GM13976 (cell line): ENCODE measurements around the gene DNAH2.

Source experiments
- DNase-seq: peaks from one replicate; pipeline ENCODE4 v3.0.0; 2012; ENCODE audit warnings: low spot score
- in situ Hi-C: fragments of 300-500 bp; cut with MboI; formaldehyde crosslinking; loops from one replicate; pipeline ENCODE4 v1.12.0; 2022; ENCODE audit warnings: low sequenced_read_pairs, mixed read lengths, inconsistent platforms; ENCODE audit not compliant: unreplicated experiment
- TF ChIP-seq, protein P1 (sequence below): IDR thresholded peaks from 2 replicates; pipeline ENCODE4 v1.5.1; 2012; ENCODE audit warnings: borderline replicate concordance, mild to moderate bottlenecking; ENCODE audit not compliant: insufficient read depth; ENCODE audit errors: extremely low read depth, missing control alignments, control extremely low read depth

The DNAH2 gene

DNA sequence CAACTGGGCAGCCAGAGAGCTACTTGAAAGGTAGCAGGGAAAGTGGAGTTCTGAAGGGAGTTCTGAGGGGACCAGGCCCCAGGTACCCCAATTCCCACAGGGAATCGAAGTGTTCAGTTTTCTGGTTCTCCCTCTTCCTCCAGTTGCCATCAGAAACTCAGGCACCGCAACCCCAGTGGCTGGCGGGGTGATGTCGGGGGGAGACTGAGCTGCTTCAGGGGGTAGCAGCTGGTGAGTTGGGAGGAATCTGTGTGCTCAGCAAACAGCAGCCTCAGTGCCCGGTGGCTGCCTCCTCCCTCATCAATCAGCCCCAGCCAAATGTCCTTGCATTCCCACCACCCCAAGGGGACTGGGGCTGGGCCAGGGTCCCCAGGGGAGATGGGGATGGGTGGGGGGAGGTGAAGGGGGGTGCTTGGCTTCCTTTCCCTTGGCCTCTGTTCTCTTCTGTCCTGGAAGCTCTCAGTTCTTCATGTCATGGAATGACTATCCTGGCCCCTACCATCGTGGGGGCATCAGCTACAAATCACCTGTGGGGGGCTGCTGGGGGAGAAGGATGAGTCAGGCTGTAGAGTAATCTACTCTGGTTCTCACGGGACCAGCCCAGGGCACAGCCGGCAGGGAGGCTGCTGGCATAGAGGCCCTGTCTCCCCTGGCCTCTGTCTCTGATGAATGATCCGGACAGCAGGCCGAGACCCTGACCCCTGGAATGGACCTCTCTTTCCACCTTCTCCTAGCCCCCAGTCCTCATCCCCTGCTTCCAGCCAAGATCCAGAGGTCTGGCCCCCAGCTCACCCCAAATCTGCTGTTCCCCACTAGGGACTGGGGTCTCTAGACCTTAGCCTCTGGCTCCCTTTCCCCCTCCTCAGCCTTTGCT lies 2.6 kb upstream of the DNAH2 start:
- DNase-seq = no peak
- TF ChIP-seq, protein P1, sequence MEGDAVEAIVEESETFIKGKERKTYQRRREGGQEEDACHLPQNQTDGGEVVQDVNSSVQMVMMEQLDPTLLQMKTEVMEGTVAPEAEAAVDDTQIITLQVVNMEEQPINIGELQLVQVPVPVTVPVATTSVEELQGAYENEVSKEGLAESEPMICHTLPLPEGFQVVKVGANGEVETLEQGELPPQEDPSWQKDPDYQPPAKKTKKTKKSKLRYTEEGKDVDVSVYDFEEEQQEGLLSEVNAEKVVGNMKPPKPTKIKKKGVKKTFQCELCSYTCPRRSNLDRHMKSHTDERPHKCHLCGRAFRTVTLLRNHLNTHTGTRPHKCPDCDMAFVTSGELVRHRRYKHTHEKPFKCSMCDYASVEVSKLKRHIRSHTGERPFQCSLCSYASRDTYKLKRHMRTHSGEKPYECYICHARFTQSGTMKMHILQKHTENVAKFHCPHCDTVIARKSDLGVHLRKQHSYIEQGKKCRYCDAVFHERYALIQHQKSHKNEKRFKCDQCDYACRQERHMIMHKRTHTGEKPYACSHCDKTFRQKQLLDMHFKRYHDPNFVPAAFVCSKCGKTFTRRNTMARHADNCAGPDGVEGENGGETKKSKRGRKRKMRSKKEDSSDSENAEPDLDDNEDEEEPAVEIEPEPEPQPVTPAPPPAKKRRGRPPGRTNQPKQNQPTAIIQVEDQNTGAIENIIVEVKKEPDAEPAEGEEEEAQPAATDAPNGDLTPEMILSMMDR = no peak
- in situ Hi-C loops = no loop called here

DNA sequence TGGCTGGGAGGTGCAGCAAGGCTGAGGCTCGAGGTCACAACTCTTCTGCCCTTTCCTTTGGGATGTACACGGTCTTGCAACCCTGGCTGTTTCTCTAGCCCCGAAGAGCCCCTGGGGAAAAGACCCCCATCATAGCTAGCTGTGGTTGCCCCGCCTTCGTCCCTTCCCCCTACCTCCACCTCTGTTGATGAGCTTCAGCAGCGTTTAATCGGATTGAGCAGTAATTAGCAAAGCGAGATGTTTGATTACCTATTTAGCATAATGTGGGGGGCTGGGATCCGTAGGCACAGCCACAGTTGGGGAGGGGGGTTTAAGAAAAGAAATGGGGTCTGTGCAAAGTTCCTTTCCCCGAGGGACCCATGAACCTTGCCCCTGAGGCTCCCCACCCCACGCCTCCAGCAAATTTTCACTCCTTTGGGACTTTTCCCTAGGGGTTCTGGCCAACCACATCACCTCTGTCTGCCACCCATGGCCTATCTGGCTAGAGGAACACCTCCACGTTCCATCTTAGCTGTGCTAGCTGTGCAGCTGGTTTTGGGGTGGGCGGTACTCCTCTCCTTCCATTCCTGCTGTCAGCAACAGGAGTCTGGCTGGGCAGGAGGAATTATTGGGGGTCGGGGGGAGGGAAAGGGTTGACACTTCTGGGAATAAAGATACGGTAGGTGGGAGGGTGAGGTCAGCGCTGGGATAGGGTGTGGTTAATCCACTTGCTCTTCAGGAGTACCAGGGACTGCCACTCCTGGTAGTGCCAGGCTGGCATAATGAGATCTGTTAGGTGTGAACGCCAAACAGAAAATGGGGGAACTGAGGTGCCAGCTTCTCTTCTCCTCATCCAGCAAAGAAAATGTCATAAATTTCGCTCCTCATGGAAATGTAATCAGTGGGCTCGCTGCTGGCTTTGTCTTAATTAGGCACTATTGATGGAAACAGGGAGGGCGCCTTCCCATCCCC lies 1.3 kb upstream of the DNAH2 start:
- TF ChIP-seq, protein P1 = no peak
- in situ Hi-C loops = no loop called here
- no peak for DNase-seq

DNA sequence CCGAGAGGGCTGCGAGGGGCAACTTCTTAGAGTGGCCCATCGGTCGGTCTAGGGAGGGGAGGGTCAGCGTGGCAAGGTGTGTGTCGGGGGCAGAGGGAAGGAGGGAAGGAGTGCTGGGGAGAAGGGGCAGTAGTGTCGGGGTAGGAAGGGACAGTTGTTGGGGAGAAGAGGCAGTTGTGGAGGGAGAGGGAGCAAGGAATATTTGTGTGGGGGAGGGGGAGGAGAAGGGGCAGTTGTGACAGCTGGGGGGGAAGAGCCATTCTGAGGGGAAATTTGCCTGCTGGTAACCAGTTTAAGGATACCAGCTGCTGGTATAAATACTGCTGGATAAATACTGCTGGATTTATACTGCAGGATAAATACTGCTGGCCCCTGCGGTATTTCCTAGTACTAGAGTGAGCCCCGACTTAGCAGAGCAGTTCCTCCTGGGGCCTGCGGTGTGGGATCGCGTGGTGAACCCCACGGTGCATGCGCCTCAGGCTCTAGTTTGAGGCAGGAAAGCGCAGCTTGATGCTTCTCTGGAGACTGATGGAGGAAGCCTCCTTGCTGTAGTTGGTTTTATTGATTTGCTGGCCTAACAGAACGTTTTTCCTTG lies 309 bp downstream of the DNAH2 start:
- TF ChIP-seq, protein P1 = no peak
- in situ Hi-C loops = no loop called here
- DNase-seq = no peak

DNA sequence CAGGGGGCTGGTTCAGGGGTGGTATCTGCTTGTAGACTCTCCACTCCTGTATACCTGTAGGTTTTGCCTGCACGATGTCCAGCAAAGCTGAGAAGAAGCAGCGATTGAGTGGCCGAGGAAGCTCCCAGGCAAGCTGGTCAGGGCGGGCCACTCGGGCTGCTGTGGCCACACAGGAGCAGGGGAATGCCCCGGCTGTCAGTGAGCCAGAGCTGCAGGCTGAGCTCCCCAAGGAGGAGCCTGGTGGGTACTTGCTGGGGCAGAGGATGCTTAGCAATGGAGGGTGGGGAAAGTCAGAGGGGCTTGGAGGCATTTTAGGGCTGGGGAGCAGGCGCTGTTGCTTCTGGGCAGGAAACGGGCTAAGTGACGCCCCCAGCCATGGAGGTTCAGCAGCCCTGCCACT lies 2.1 kb downstream of the DNAH2 start:
- TF ChIP-seq, protein P1 = no peak
- DNase-seq = no peak
- in situ Hi-C loops = no loop called here

DNA sequence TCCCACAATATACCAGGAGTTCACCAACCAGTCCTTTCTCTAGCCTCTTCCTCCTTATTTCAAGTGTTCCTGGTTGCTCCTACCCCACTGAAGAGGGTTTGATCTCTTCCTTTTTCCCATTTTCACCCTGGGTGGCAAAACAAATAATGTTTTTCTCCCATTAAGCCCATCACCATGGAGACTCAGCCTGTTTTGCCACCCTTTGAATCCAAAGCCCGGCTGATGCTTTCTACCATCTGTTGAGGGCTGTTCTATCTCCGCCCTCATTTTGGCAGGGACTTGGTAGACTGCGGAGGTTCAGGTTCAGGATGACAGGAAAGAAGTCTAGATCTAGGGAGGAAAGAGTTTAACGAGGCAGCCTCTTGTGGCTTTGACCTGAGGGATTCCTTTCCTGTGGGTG lies 2.6 kb downstream of the DNAH2 start:
- in situ Hi-C loops = no loop called here
- TF ChIP-seq, protein P1 = no peak
- no peak for DNase-seq

DNA sequence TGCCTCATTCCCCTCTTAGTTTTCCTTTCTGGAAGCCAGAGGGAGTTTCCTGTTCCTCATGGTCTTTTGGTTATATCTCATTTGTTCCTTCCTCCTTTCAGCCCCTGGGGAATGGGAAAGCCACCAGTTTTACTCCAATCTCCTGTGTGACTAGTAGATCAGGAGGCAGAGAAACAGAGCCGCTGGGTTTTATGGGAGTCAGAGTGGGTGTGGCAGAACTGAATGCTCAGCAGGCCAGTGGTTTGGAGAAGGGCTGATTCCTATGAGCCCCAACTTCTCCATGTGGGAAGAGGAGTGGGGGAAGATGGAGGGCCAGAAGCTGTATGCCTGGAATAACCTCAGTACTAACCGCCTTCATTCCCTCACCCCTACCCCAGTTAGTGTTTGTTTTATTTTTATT lies 4.1 kb downstream of the DNAH2 start:
- in situ Hi-C loops = no loop called here
- DNase-seq = no peak
- TF ChIP-seq, protein P1 = no peak
